ENCODE data around the gene SEMA3C. TPM values are rescaled to one million over a fixed set of nuclear protein-coding genes. Genes with fewer than 3 reads are reported as not detected.

Gene SEMA3C
- total and polyA plus RNA-seq, 2 donors (not counting 1 experiment from before 2014, with no cell fraction given): 310 to 322 TPM

- Histone ChIP-seq H3K4me3 (replicated peaks in 1 of 4; ENCODE audit: control extremely low read depth in 1 of 4, insufficient read depth in 1 of 4, low read depth in 3 of 4, low read length in 4 of 4) (no peak overlapping the region), H3K9me3 (ENCODE audit: control insufficient read depth, insufficient read depth, low read depth, low read length) (no peaks in the 10 kb centered on the region), H3K4me1 (ENCODE audit: control insufficient read depth, extremely low read depth, insufficient read depth, low read length) (no peaks in the 10 kb centered on the region), H3K4me2 (ENCODE audit: extremely low read depth, insufficient read depth, low read length) (no peak overlapping the region), H4K20me1 (ENCODE audit: control insufficient read depth, extremely low read depth, insufficient read depth, low read length) (no peaks in the 10 kb centered on the region), H3K27me3 (ENCODE audit: control insufficient read depth, insufficient read depth, low read length) (no peaks in the 10 kb centered on the region), H3K27ac (ENCODE audit: insufficient read depth, low read length) (no peak overlapping the region), H2AFZ (ENCODE audit: low read length) (no peak overlapping the region), H3K36me3 (ENCODE audit: control insufficient read depth, insufficient read depth, low read length) (peaks cover 7% of the 10 kb centered on the region), H3K9ac (ENCODE audit: insufficient read depth, low read length) (no peak overlapping the region), H3K79me2 (ENCODE audit: control insufficient read depth, insufficient read depth, low read length) (no peaks in the 10 kb centered on the region)
- no peak for DNase-seq (ENCODE audit: low read depth in 2 of 2)
- TF ChIP-seq CTCF (conservative IDR thresholded peaks at IDR 0.05 in 1 of 2, IDR thresholded peaks at IDR 0.05 in 1 of 2; ENCODE audit: low read depth in 1 of 2, low read length in 2 of 2): no peak
- no peak for TF ChIP-seq EZH2 (IDR thresholded peaks at IDR 0.05; ENCODE audit: low read length, missing control alignments)
Observed at GRCh38 chr7:80752954-80753690, 165.7 kb downstream of the SEMA3C start.

GRCh38 chr7:80749270-80749669 lies 169.6 kb downstream of the SEMA3C start:
- Histone ChIP-seq H3K9me3 (ENCODE audit: control insufficient read depth, insufficient read depth, low read depth, low read length) (no peaks in the 10 kb centered on the region), H3K9ac (ENCODE audit: insufficient read depth, low read length) (no peak overlapping the region), H3K79me2 (ENCODE audit: control insufficient read depth, insufficient read depth, low read length) (no peaks in the 10 kb centered on the region), H3K36me3 (ENCODE audit: control insufficient read depth, insufficient read depth, low read length) (peaks cover 6% of the 10 kb centered on the region), H3K4me1 (ENCODE audit: control insufficient read depth, extremely low read depth, insufficient read depth, low read length) (no peaks in the 10 kb centered on the region), H3K27me3 (ENCODE audit: control insufficient read depth, insufficient read depth, low read length) (no peaks in the 10 kb centered on the region), H3K27ac (ENCODE audit: insufficient read depth, low read length) (no peak overlapping the region), H4K20me1 (ENCODE audit: control insufficient read depth, extremely low read depth, insufficient read depth, low read length) (no peaks in the 10 kb centered on the region), H3K4me2 (ENCODE audit: extremely low read depth, insufficient read depth, low read length) (no peak overlapping the region), H2AFZ (ENCODE audit: low read length) (no peak overlapping the region), H3K4me3 (replicated peaks in 1 of 4; ENCODE audit: control extremely low read depth in 1 of 4, insufficient read depth in 1 of 4, low read depth in 3 of 4, low read length in 4 of 4) (no peak overlapping the region)
- TF ChIP-seq CTCF (conservative IDR thresholded peaks at IDR 0.05 in 1 of 2, IDR thresholded peaks at IDR 0.05 in 1 of 2; ENCODE audit: low read depth in 1 of 2, low read length in 2 of 2) (no peak), EZH2 (IDR thresholded peaks at IDR 0.05; ENCODE audit: low read length, missing control alignments) (no peak)
- DNase-seq (ENCODE audit: low read depth in 2 of 2): peak in 1 of 2 donors; percentile 92

- no peak for TF ChIP-seq CTCF (conservative IDR thresholded peaks at IDR 0.05 in 1 of 2, IDR thresholded peaks at IDR 0.05 in 1 of 2; ENCODE audit: low read depth in 1 of 2, low read length in 2 of 2)
- no peak for TF ChIP-seq EZH2 (IDR thresholded peaks at IDR 0.05; ENCODE audit: low read length, missing control alignments)
- H3K4me1 ChIP-seq (ENCODE audit: control insufficient read depth, extremely low read depth, insufficient read depth, low read length): no peaks in the 10 kb centered on the region
- no peaks in the 10 kb centered on the region for H3K79me2 ChIP-seq (ENCODE audit: control insufficient read depth, insufficient read depth, low read length)
- no peak overlapping the region for H3K4me2 ChIP-seq (ENCODE audit: extremely low read depth, insufficient read depth, low read length)
- peak in 1 of 2 donors; percentile 87 for DNase-seq (ENCODE audit: low read depth in 2 of 2)
- no peak overlapping the region for H3K9ac ChIP-seq (ENCODE audit: insufficient read depth, low read length)
- no peak overlapping the region for H3K27ac ChIP-seq (ENCODE audit: insufficient read depth, low read length)
- no peak overlapping the region for H3K4me3 ChIP-seq (replicated peaks in 1 of 4; ENCODE audit: control extremely low read depth in 1 of 4, insufficient read depth in 1 of 4, low read depth in 3 of 4, low read length in 4 of 4)
- no peak overlapping the region for H2AFZ ChIP-seq (ENCODE audit: low read length)
- H3K9me3 ChIP-seq (ENCODE audit: control insufficient read depth, insufficient read depth, low read depth, low read length): no peaks in the 10 kb centered on the region
- no peaks in the 10 kb centered on the region for H4K20me1 ChIP-seq (ENCODE audit: control insufficient read depth, extremely low read depth, insufficient read depth, low read length)
- no peaks in the 10 kb centered on the region for H3K27me3 ChIP-seq (ENCODE audit: control insufficient read depth, insufficient read depth, low read length)
- H3K36me3 ChIP-seq (ENCODE audit: control insufficient read depth, insufficient read depth, low read length): peaks cover 6% of the 10 kb centered on the region
Observed at GRCh38 chr7:80748363-80749042, 170.3 kb downstream of the SEMA3C start.
